Smooth muscle cell of the umbilical artery (primary cell): Measurements from ENCODE around the gene WDR53. TPM values are rescaled to one million over a fixed set of nuclear protein-coding genes. Genes with fewer than 3 reads are reported as not detected.

Experiments used
- total RNA-seq: library from RNA; depleted of rRNA; stranded (reverse); fragments of >200 nt; gene quantifications from 2 replicates; pipeline ENCODE4 v1.2.3, GENCODE V29; 2014

The WDR53 gene
- 5.3 and 5.8 TPM in 2 replicates for total RNA-seq

GRCh38 chr3:196568246-196569002, at the start of gene WDR53, which contains the start of gene FBXO45:
Gene WDR53, minus strand, starts transcription at chr3:196568554. Its CDS starts 7,079 bp downstream, at chr3:196561475.
Gene FBXO45, plus strand, starts transcription at chr3:196568660. Its CDS starts 325 bp downstream, at chr3:196568985.

GRCh38 chr3:196514913-196515621, 53.3 kb downstream of the WDR53 start, which contains the start of gene SMCO1:
Gene SMCO1, minus strand, starts transcription at chr3:196515346. Its CDS starts 137 bp downstream, at chr3:196515209.

Other genes with a start within 250 kb of the WDR53 start
- gene TM4SF19, start 230.2 kb downstream of the WDR53 start, total RNA-seq = not detected in 2 replicates
- 19.0 and 25.1 TPM in 2 replicates for gene UBXN7, start 136.1 kb downstream of the WDR53 start, total RNA-seq
- 14.3 and 18.8 TPM in 2 replicates for gene RNF168, start 64.8 kb downstream of the WDR53 start, total RNA-seq
- gene SMCO1, start 53.2 kb downstream of the WDR53 start, total RNA-seq = not detected in 2 replicates
- 11.9 and 15.5 TPM in 2 replicates for gene FBXO45, start 106 bp upstream of the WDR53 start, total RNA-seq
- 0.30 and 1.2 TPM in 2 replicates for gene NRROS, start 71.1 kb upstream of the WDR53 start, total RNA-seq
- 2.5 and 5.0 TPM in 2 replicates for gene CEP19, start 143.7 kb upstream of the WDR53 start, total RNA-seq
- gene PIGX, start 143.8 kb upstream of the WDR53 start, total RNA-seq = 23.0 and 29.4 TPM in 2 replicates
- gene PAK2, start 171.3 kb upstream of the WDR53 start, total RNA-seq = 48.4 and 113 TPM in 2 replicates